SIG-M5 treated with dmso at 0.1 percent for 504 hours (cell line): ENCODE measurements around the gene ANKRD34C.

Source experiments
- DNase-seq: peaks from one replicate; lab custom pipeline; 2025; ENCODE audit not compliant: unreplicated experiment; lab: John Stamatoyannopoulos, UW

ANKRD34C gene

DNA sequence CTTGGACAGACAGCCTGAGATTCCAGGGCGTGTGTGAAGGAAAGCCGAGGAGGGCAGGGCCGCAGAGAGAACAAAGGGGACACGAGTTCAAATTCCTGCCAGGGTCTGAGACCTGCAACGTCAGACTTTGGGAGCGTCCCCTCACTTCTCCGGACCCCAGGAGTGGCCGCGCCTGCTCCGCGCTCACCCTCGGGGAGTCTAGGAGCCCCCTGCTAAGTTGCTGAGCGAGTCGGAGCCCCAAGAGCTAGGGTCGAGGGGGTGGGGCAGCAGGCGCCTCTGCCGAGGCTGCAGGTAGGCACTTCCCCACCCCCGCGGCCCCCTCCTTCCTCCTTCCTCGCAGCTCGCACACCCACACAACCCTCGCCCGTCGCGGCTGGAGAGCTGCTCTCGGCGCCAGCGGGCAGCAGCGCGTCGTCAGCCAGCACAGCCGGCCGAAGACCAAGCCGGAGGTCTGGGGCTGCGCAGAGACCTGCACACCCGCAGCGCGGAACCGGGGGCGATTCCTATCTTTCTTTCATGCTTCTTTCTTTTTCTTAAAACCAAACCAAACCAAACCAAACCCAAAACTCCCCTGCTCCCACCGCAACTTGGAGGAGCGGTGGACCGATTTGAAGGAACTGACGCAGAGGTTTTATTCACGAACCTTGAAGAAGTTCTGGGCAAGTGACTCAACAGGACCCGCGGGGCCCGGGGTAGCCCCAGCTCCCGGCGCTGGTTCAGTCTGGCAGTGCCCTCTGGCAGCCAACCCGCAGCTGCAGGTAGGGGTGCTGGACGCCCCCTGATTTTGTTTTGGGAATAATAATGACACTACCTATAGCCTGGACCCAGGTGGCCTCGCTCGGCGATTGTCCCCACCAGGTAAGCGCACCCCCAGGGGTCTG, at the start of gene ANKRD34C:
ANKRD34C (plus strand) TSS at position 352 of the 881 bp plus-strand sequence. CDS start 10,563 bp downstream, outside the sequence.
- DNase-seq: no peak

DNA sequence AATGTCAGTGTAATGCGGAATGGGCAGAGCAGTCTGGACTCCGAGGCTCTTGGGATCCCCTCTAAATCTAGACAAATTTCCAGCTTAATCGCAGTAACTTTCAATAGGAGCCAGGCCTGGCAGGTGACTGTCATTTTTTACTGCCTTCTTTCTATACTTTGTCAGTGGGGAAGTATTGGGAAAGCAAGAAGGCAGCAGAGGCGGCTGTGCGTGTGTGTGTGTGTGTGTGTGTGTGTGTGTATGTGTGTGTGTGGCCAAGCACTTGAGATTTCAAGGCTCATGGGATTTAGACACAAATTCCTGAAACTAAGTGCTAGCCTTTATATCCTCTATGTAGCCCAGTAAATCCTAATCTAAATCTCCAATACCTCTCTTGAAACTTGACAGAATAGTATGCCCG, 49.3 kb upstream of the ANKRD34C start:
- DNase-seq: no peak

DNA sequence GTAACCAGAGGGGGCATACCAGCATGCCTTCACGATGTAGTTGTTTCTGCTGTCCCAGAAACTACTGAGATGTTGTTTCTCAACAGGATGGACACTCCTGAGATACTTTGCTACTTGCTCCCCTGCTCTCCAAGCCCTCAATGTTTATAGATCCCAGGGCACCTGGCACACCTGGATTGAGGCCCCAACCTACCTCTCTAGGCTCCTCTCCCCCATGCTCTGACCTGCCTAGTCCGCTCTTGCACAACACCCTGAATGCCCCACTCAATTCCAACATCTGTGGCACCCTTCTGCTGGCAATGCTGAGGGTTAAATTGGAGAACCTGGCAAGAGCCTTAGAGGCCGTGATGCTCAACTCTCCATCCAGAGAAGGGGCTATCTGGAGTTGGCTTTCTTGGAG, 42.5 kb upstream of the ANKRD34C start:
- no peak for DNase-seq

DNA sequence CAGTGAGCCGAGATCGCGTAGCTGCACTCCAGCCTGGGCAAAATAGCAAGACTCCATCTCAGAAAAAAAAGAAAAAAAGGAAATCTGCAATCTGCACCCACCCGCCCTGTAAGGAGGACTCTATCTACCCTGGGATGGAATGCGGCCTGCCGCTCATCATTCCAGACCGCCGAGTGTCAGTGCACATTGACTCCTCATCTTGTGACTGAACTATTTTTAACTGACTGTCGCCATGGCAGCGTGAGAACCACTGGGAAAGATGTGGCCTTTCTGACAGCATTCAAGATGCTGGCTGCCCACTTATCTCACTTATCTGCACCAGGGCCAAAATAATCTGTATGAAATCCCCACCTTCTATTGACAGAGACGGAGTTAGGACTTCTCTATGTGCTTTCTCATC, 38.8 kb upstream of the ANKRD34C start:
- no peak for DNase-seq

DNA sequence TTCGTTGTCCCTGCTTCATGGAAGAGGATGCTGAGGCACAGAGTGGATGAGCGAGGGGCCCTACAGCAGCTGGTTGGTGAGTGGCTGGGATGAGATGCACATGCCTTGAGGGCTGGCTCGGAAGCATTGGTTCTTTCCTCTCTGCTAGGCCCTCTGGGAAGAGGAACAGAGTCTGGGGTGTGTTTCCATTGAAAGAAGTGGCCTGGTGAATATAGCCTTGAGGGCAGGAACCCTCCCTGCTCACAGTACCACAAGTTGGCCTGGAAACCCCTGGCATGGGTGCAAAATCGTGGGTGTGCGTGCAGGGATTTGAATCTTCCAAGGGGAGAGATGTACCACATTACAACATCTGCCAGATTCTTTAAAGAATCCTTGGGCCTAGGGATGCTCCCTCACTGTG, 37.6 kb upstream of the ANKRD34C start:
- no peak for DNase-seq

DNA sequence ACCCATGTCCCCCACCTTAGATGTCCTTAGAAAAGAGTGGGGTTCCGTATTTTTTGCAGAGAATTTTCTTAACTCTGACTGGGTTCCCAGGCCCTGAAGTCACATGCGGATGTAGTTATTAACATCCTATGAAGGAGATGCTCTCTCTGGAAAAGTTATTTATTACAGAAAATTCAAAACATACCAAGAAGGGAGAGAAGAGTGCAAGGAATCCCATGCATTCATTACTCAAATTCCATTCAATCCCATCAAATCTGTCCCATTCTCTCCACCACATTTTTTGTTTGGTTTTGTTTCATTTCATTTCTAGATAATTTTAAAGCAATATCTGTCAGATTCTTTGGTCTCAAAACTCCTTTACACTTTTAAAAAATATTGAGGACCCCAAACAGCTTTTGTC, 34.3 kb upstream of the ANKRD34C start:
- no peak for DNase-seq

DNA sequence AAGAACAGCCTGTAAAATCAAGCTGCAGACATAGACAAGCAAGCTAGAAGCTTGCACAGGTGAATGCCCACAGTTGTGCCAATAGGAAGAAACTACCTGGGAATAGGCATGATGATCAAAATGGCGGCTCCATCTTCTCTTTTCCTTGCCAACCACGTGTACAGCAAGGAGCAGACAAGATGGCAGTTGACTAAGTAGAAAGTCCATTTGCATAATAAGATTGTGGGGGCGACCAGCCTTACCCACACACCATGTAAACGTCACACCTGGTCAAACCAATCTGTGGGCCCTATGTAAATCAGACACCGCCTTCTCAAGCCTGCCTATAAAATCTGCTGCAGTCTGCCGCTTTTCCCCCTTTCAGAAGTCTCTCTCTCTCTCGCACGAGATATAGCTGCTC, 25.1 kb upstream of the ANKRD34C start:
- no peak for DNase-seq

DNA sequence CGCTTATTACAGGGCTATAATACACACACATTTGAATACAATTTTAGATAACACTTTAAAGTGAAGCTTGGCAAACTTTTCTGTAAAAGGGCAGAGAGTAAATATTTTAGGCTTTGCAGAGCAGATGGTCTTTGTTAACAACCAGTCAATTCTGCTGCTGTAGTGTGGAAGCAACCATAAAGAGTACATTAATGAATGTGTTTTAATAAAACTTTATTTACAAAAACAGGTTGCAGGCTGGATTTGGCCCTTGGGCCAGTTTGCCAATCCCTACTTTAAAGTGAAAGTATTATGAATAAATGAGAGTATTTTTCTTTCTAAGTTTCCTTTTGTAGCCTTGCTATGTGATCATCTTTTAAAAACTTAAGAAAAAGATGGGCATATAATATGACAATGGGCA, 20.7 kb upstream of the ANKRD34C start:
- no peak for DNase-seq

DNA sequence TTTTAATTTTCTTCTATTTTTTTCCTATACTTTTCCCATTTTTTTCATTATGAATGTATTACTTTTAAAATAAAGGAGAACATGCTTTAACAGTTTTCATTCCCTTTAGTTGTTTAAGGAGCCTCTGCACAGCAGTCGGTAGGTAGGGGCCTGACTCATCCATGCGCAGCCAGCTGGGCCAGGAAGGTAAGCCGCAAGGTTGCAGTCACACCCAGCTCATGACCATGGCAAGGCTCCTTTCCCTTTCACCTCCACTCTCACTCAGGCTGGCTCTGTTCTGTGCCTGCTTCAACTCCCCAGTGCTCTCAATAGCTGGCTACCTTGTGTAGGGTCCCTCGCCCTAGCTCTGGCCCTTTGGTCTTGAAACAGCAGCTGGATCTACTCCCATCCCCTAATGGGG, 17.4 kb upstream of the ANKRD34C start:
- no peak for DNase-seq

DNA sequence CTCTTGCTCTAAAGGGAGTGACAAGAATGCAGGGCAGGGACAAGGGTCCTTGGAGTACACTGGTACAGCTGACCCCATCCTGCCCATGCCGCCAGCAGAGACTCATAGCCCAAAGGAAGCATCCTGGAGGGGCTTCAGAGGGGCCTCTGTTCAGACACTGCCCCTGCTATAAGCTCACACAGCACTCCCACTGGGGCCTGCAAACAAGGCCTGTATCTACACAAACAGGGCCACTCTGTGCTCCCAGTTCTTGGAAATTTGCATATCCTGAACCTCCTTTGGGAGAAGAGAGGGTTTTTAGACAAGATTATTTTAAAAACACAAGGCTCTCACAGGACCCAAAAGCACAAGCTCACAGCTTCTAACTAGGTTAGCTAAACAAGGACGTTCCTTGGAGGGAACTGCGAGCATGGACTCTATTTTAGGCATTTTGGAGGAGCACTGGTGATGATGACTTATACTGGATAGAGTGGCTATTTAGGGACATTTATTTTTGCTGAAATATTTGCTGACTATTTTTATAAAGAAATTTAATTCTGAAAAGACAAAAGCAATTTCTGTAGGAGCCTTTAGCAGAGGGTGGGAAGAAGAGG, 16.4 kb upstream of the ANKRD34C start:
- no peak for DNase-seq

DNA sequence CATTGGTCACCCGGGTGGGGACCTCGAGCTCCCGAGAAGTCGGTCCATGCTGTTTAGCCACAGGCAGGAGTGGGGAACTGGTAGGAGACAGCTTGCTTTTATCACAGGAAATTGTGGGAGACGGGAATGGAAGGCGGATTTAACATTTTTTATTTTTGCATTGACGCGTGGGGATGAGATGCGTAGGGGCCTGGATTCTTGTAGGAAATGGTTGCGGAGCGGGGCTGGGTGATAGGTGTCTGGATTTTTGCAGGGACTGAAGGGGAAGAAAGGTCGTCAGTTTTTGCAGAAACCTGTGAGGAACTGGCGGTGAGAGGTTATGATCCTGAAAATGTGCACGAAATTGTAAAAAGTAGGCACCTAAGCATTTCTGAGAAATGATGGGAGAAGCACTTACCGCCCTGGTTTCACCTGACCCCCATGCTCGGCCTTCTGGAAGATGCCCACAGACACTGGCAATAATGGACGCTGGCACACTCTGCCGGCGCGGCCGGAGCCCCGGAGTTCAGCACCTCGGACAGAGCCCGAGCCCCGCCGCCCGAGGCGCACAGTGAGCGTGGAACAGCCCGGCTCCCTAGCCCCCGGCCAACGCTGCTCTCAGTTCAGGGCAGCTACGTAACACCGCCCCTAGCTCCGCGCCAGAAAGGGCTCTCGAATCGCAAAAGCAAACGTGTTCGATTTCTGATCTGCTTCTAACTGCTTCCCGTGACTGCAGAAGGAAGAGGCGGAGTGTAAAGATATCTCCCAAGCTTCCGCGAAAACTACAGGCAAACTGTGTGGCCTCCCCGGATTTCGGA, 928 bp downstream of the ANKRD34C start:
- DNase-seq: peak; percentile 5

DNA sequence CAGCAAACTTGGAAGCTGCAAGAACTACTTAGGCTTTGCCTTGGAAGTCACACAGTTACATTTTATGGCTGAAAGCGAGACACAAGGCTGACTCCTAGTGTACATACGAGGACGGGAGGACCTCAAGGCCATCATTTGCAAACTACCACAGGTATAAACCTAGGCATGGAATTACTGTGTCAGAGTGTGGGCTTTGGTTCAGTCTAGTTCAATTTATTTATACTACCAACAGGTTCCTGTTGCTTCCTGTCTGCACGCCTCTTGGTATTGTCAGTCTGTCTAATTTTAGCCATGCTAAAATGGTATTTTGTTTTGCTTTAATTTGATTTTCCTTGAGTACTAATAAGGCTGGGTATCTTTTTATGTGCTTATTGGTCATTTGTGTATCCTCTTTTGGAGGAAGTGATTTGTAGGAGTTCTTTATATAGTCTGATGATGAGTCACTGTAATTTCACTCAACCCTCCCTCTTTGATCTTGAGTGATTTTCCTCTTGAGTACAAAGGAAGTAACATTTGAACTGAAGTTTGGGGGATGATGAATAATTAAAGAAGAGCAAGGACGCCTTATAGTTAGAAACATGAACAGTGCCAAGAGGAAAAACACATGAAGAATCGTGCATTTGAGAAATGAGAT, 8.2 kb downstream of the ANKRD34C start:
- no peak for DNase-seq

DNA sequence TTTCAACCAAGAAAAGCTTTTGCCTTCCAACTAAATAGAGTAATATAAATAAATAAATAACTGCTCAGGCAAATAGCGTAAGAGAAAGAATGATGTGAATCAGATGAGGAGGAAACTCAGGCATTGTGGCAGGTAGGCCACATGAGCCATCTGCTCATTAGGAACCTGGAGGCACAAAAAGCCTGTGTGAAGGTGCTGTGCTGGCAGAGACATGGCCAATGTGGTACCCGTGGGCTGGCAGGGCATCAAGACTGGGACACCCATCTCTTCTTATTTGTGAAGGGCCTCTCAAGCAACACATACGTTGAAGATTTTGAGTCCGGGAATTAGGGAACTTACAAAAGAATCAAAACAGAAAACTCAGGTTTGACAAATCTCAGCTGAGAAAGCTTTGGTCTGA, 9.5 kb downstream of the ANKRD34C start:
- DNase-seq: no peak

DNA sequence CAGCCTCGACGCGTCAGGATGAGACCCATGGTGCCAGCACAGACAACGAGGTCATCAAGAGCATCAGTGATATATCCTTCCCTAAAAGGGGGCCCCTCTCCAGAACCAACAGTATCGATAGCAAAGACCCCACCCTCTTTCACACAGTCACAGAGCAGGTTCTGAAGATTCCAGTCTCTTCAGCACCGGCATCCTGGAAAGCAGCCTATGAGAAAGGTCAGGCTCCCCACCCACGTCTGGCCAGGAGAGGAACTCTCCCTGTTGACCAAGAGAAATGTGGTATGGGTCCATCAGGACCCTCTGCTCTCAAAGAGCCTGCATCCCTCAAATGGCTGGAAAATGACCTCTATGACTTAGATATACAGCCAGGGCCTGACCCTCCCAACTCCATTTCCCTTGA, 11.6 kb downstream of the ANKRD34C start:
- no peak for DNase-seq

DNA sequence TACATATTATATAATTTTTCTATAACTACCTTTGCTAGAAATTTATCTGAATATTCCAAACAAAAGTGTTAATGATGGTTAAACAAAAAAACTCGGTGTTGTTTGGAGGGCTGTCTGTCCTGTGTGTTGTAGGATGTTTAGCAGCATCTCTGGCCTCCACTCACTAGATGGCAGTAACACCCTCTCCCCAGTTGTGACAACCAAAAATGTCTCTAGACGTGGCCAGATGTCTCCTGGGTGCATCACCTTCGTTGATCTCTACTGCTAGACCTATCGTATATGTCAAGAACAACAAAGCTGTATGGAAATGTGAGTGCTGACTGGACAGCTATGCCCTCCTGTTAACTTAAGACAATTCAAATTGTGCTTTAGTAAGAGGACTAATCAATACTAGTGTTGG, 14.1 kb downstream of the ANKRD34C start:
- DNase-seq: no peak

DNA sequence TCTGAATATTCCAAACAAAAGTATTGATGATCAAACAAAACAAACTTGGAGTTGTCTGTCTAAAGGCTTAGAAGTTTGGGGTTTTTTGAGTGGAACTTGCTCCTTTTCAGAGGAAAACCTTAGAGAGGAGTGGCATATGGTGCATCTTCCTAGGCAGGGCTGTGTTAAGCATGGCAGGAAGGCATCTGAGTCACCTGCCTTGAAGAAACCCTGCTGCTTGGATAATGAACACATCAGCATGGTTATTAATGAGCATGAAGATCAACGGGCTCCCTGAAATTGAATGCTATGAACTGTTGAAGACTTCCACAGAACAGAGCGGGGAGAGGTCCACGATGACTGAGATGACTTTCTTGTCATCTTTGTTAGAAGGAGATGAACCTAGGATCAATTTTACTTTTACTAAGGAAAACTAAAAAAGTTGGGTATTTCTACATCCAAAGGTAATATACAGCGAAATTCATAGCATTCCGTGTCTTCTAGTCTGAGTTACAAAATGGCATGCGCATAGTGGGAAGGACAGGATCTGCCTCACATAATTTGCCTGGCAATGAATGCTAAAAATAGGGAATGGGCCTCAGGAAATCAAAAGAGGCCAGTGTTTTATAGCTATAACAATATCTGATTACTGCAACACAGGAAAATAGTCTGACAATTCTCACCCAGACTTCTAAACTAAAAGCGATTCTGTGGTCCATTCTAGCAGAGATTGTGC, 16.8 kb downstream of the ANKRD34C start:
- DNase-seq: no peak

DNA sequence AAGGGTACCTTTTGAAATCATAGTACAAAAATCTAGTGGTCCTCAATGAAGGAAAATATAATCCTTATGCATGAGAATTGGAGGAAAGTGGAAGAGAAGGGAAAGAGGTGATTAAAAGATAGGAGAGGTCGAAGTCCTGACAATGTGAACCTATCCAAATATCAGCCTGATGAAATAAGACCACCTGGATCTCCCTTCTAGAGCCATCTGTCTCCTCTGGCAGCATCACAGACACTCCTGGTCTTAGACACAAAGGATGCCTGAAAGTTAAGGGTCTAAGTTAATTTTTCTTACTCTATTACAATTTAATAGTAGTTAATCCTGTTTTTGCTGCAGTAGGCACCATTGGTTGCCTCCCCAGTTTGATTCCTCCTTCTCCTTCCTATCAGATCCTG, 17.3 kb downstream of the ANKRD34C start:
- DNase-seq: no peak

DNA sequence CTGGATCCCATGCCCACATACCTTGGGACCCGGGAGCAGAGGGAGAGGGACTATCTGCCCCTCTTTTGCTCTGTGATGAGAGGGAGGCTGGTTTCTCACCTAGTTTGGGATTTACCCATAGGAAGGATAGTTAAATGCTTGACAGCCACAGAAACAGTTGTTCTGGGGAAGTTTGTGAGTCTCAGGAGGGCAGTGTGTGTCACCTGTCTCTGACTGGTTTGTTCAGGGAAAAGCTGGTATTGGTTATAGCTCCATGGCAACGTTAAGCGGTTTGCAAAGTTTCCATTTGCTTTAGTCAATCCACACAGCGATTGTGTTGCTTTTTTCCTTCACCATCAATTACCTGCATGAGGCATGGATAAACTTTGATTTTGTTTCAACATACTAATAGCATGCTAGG, 24.7 kb downstream of the ANKRD34C start:
- DNase-seq: no peak

DNA sequence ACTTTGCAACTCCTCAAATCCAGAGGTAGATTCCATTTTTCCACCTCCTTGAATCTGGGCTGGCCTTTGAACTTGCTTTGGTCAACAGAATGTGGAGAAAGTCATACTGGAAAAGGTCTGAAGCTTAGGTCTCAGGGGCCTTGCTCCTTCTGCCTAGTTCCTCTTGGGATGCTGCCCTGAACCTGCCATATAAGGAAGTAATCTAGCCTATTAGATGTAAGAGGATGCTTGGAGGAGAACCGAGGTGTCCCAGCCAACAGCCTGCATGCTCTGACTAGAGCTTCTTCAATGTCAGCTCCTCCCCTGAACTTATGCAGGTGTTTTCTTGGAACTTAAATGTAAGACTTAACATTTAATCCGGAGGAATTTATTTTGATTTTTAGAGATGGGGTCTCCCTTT, 26.4 kb downstream of the ANKRD34C start:
- DNase-seq: peak; percentile 27

DNA sequence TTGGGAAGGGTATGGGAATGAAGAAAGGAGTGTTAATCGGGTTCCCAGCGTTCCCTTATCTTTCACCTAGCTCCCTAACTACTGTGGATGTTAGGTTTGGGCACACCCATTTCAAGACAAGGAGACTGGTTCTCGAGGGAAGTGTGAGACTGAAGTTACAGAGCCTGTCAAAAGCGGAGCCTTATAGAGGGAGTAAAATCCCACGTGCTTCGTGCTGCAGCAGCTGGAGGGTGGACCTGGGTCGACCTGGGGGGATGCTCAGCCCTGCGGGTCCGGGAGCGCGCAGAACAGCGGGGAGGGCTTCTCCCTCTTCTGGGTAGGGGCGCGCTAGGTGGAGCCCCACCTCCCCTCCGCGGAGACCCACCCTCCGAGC, 28.1 kb downstream of the ANKRD34C start:
- peak; percentile 74 for DNase-seq
